Activated naive CD4-positive, alpha-beta T cell (primary cell): ENCODE results near the gene FUZ.

Experiments used
- DNase-seq, 4 experiments: peaks; one replicate each; lab custom pipeline; 2025; lab: John Stamatoyannopoulos, UW

FUZ gene

DNA sequence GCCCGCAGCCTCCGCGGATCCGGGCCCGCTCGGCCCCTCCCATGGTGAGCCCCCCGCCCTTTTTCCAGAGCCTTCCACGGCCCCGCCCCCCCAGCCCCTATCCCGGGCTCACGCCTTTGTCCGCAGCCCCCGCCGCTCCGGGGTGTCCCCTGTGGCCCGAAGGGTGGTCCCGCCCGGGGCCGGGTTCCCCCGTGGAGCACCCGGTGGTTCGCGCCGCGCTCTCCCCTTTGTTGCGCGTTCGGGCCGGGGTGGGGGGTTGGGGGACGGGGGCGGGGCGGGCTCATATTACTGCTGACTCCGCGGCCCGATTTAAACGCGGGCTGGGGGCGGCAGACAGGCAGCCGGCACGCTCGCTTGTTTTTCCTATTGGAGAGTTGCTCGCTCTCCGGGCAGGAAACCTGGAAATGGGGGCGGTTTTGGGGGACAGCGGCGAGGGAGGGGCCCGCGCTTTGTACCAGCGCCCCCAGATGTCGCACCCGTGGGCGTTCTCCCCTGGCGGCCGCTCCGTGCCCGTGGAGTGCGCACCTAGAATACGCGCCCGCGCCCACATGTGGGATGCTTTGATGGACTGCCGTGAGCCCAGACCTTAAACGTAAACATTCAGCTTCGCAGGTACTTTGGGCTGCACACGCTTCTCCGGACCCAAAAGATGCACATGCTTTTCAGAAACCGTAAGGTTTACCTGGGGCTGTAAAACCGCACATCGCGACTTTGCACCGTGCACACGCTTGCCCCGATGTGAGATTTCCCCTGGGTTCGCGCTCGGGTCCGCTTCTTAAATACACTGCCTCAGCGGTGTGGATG lies 38.6 kb upstream of the FUZ start:
- DNase-seq = peak in 1 of 4 experiments; percentile 47

DNA sequence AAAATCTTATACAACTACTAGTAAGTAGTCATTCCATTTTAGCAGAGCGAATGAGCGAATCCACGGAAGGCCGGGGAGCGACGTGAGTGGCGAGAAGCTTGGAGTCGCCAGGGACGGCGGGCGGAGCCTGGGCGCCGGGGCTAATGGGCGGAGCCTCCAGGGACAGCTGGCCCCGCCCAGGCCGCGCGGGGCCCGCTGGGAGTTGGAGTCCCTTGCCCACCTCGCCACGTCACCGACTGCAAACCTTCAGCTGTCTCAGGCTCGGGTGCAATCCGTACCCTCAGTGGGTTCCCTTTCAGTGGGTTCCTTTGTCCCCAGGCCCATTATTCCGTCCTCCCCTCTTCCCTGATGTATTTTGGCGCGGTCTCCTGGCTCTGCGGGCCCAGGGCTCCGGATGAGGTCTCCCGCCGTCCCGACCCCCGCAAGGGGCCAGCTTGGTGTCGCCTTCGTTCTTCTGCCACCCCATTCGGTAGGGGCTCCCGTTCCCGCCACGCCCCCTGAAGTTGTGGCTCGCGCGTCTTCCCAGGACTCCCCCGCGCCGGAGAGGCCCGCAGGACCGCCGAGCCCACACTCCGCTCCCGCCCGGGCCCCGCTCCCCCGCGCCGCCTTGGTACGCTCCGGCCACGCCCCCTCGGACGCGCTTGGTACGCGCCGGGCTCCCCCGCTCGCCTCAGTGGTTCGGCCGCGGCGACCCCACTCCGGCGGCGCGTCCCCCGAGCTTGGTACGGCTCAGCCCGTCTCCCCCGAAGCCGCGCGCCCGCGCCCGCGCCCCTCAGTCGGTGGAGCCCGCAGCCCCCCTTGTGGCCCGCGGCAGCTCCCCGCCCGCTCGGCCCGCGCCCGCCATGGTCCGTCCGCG lies 37.6 kb upstream of the FUZ start, which contains the start of gene PTOV1:
Gene PTOV1 (plus strand): TSS at position 673 of the 856 bp plus-strand sequence.
- peak; percentile 67 to 84 (median 72) for DNase-seq

GRCh38 chr19:49850221-49850486 lies 37.1 kb upstream of the FUZ start:
- no peak for DNase-seq

- DNase-seq = no peak
These were observed 36.5 kb upstream of the FUZ start for GRCh38 chr19:49849433-49850220.

DNA sequence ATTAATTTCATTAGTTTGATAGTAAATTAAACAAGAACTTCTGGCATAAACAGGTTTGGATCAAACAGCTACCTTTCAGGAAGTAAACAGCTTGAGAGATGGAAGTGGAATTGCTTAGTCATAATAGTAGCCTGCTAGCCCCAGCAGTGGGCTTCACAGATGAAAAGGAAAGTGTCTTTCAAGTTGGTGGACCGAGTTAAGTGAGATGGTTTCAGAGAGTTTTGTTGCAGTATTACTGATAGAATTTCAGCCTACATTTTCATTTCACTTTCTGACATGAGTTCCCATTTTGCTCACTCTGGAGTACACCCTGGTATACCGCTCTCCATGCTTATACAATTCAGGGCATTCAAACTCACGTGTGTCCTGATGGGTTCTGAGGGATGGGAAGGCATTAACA lies 35.8 kb upstream of the FUZ start:
- DNase-seq = no peak

GRCh38 chr19:49847731-49848696 lies 34.9 kb upstream of the FUZ start:
- no peak for DNase-seq

- no peak for DNase-seq
These were observed 33.3 kb upstream of the FUZ start for GRCh38 chr19:49846408-49846807.

DNA sequence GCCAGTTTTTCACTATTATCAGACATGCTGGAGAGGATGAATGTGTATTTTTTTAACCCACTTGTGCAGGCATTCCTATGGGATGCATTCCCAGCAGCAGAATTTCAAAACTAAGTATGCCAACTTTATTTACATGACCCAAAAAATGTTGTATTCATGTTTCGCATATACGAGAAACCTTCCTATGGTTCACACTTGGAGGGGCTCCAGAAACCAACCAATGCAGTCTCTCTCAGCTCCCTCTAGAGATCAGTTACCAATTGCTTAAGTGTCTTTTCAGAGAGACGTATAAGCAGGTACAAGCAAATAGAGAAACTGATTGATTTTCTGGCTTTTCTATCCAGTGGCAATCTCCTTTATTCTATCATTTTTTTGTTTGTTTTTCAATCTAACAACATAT lies 32.3 kb upstream of the FUZ start:
- no peak for DNase-seq

DNA sequence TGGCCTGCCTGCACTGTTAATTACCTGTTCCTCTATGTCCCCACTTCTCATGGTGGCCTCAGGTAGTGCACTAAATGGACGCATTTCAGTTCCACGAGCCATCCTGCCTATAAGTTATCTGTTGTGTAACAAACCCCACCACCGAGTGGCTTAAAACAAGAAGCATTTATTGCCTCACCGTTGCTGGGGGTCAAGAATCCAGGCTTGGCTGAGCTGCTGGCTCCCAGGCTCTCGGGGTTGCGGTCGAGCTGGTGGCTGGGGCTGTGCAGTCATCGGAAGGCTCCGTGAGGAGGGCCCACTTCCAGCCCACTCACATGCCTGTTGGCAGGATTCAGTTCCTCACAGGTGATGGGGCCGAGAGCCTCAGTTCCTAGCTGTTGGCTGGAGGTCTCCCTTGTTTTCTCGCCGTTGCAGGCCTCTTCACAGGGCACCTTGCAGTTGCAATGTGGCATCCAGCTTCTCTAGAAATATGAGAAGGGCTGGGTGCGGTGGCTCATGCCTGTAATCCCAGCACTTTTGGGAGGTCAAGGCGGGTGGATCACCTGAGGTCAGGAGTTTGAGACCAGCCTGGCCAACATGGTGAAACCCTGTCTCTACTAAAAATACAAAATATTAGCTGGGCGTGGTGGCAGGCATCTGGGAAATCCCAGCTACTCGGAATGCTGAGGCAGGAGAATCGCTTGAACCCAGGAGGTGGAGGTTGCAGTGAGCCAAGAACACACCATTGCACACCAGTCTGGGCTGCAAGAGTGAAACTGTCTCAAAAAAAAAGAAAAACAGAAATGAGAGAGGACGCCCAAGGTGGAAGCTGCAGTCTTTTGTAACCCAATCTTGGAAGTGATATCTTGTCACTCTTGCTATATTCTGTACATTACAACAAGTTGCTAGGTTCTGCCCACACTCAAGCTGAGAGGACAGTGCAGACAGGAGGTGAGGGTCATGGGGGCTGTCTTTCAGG lies 31.3 kb upstream of the FUZ start:
- no peak for DNase-seq

DNA sequence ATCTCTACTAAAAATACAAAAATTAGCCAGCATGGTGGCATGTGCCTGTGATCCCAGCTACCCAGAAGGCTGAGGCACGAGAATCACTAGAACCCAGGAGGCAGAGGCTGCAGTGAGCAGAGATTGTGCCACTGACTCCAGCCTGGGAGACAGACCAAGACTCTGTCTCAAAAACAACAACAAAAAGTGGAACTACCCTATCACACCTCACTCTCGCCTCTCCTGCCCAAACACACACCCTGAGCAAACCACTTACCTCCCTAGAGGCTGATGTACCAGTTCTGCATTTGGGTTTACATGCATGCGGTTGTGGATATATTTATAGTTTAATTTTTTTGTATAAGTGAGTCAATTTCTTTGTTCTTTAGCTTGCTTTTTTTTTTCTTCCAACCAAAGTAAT lies 30.2 kb upstream of the FUZ start:
- no peak for DNase-seq

GRCh38 chr19:49840736-49841249 lies 27.7 kb upstream of the FUZ start:
- DNase-seq = no peak

DNA sequence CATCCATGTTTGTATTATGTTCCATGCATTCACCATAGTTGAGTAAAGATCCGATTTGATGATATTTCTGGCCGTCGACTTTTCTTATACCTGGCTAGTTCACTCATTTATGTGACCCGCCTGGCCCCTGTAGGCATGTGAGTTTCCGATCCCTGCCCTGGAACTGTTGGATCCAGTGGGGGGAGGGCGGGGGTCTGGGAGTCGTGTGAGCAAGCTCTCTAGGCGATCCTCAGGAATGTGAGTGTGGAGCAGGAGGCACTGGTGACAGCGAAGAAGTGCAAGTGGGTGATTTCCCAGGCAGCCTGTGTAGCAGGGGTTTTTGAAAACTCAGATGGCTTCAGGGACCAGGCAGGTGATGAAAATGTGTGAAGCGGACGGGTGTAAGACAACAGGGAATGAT lies 27.2 kb upstream of the FUZ start:
- DNase-seq = no peak

DNA sequence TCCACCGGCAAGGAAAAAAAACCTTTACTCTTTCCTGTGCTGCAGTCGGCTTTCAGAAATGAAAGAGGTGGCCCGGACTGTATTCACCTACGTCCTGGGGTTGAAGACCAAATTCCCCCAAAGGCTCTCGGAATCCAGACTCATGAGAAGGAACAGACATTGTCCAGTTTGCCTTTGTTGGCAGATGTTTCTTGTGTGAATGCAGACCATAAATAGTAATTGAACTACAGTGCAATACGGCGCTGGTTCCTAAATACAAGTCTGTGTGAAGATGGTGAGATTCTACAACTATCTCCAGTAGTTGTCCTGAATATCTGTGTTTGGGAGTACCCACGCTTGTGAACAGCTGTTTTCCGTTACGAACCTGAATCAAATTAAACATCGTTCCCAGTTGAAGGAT lies 26.6 kb upstream of the FUZ start:
- no peak for DNase-seq

GRCh38 chr19:49838885-49839588 lies 25.9 kb upstream of the FUZ start:
- no peak for DNase-seq

- no peak for DNase-seq
These were observed 24.3 kb upstream of the FUZ start for GRCh38 chr19:49837425-49837824.

DNA sequence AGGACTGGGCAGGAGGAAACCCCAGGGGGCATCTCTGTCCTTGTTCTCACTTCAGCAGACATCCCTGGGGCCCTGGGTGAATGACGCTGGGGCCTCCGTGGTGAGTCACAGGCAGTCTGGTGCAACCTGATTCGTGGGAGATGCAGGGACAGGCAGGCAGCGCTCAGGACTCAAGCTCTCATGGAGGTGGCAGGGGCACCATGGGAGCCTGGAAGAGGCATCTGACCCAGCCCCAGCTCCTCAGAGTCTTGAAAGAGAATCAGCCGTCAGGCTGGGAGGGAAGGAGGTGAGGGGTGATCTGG lies 23.9 kb upstream of the FUZ start:
- DNase-seq = no peak

DNA sequence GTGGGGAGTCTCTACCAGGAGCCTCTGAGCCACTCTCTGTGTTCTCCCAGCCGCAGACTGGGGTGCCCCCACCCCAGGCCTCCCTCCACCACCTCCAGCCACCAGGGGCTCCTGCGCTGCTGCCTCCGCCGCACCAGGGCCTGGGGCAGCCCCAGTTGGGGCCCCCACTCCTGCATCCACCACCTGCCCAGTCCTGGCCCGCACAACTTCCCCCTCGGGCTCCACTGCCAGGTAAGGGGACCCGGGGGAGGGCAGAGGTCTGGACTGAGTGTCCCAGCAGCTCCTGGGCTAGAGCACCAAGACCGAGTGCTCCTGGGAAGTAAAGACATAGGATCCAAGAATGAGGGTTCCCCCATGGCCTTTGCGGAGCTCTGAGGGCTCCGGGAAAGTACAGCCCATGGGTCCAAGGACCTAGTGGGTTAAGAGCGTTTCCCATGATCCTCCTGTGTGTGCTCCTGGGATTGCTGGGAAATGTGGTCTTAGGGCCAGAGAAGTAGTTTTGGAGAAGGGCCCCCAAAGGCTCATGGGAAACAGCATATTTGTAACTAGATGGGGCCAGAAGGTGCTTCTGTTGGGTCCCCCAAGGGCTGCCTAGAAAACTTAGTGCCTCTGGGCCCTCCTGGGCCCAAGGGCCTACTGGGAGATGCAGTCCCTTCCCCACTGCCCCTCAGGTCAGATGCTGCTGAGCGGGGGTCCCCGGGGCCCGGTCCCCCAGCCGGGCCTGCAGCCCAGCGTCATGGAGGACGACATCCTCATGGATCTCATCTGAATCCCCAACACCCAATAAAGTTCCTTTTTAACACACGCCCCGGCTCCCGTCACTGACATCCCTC lies 23.3 kb upstream of the FUZ start:
- DNase-seq = no peak

DNA sequence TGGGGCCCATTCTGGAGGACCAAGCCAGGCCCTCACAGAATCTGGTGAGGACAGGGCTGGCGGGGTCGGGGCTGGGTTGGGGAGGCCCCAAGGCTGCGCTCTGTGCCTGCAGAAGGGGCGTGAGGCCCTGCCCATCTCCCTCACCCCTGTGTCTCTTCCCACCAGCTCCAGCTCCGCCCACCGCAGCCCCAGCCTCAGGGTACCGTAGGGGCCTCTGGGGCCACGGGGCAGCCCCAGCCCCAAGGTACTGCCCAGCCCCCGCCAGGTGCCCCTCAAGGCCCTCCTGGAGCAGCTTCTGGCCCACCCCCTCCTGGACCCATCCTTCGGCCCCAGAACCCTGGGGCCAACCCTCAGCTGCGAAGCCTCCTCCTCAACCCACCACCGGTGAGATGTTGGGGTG lies 22.5 kb upstream of the FUZ start:
- no peak for DNase-seq

DNA sequence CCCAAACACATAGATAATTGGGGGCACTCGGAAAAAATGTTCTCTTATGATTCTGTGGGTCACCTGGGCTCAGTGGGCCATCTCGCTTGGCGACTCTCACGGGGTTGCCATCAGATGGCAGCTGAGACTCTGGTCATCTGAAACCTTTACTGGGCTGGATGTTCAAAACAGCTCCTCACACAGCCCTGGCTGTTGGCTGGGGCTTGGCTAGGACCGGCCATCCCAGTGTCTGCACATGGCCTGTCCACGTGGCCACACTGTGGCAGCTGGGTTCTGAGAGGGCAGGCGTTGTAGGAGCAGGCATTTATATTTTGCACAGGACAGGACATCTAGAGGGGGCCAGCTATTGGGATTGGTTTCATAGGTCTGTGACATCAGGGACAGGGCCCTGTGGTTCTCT lies 20.5 kb upstream of the FUZ start:
- no peak for DNase-seq
